T47D (cell line): ENCODE results near the gene GAN.

ENCODE experiments used
- DNase-seq, 2 experiments: peaks; one replicate each; pipeline versions ENCODE4 v3.0.0 to v3.0.0-alpha.2; 2011 to 2012; ENCODE audit warnings: low read depth in 1 of 2, low spot score in 1 of 2
- JUND ChIP-seq: IDR thresholded peaks from 2 replicates; pipeline ENCODE4 v1.6.1; 2012; ENCODE audit warnings: low read depth
- in situ Hi-C: cut with HindIII; loops from 2 replicates; pipeline ENCODE4 v1.10.0; 2016; ENCODE audit warnings: low sequenced_read_pairs, low pct_unique_long_range_greater_than_20kb

The GAN gene

GRCh38 chr16:81280393-81280792, 34.4 kb upstream of the GAN start:
- in situ Hi-C loops: no loop called here
- TF ChIP-seq JUND: no peak
- no peak for DNase-seq

GRCh38 chr16:81283044-81283443, 31.7 kb upstream of the GAN start:
- no peak for DNase-seq
- in situ Hi-C loops: no loop called here
- TF ChIP-seq JUND: no peak

- in situ Hi-C loops: no loop called here
- DNase-seq: no peak
- TF ChIP-seq JUND: no peak
Measured at GRCh38 chr16:81284995-81285600, 29.7 kb upstream of the GAN start.

- in situ Hi-C loops: no loop called here
- no peak for DNase-seq
- no peak for TF ChIP-seq JUND
Measured at GRCh38 chr16:81286190-81286589, 28.6 kb upstream of the GAN start.

DNA sequence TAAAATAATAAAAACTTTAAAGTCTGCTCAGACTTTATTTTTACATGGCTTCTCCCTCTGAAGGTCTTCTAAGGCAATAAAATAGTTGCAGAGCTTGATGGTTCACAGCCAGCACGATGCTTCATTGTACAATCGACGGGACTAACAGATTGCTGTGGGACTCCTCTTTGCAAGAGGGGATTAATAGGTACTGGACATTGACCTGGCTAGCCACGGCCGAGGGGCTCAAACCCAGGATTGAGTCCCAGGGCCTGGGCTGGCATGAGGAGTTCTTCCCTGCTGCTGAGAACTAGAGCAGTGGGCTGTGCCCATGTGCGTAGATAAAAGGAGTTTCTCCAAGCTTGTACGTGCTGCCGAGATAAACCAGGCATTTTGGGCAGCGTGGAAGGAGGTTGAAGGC, 23.6 kb upstream of the GAN start:
- in situ Hi-C loops: no loop called here
- DNase-seq: no peak
- no peak for TF ChIP-seq JUND

GRCh38 chr16:81292936-81293335, 21.8 kb upstream of the GAN start:
- no peak for TF ChIP-seq JUND
- no peak for DNase-seq
- in situ Hi-C loops: no loop called here

DNA sequence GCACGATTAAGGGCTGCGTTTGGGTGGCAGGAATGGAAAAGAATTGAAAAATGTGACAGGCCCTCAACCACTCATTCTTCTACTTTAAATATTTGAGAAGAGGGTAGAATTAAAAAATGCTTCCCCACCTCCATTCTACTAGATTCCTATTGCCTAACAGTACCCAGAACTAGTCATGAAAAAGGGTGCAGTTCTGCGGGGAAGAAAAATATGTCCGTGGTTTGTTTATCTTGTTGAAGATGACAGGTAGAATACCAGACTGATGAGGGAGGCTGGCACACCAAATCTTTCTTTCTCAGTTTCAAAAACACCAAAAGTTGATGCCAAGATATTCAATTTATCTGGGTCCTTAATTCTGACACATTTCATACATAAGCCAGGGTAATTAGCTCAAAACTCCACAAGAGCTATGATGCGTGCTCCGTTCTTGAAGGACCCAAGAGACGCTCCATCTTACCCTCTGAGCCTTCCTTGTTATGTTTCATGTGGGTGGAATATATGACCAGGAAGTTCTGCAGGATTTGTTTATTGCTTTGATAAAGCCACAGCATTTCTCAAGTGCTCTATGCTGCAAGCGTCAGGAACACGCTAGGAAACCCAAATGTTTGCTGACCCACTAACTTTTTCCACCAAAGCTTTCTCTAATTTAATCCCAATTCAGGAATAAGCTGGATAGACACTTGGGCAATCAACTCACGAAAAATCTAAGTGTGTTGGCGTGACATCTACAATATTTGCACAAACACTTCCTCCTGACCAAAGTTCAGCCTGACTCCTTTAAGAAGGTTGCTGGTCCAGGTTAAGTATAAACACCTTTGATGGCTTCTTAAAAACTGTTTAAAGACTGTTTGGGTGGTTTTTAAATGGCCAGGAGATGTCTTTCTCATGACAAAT, 20.6 kb upstream of the GAN start:
- no peak for TF ChIP-seq JUND
- DNase-seq: no peak
- in situ Hi-C loops: no loop called here

- TF ChIP-seq JUND: no peak
- no peak for DNase-seq
- in situ Hi-C loops: no loop called here
Measured at GRCh38 chr16:81296631-81297030, 18.1 kb upstream of the GAN start.

- DNase-seq: no peak
- in situ Hi-C loops: no loop called here
- no peak for TF ChIP-seq JUND
Measured at GRCh38 chr16:81307770-81308169, 7.0 kb upstream of the GAN start.

GRCh38 chr16:81310045-81310644, 4.6 kb upstream of the GAN start:
- in situ Hi-C loops: no loop called here
- no peak for TF ChIP-seq JUND
- DNase-seq: no peak

- in situ Hi-C loops: no loop called here
- DNase-seq: no peak
- TF ChIP-seq JUND: no peak
Measured at GRCh38 chr16:81311762-81312161, 3.0 kb upstream of the GAN start.

DNA sequence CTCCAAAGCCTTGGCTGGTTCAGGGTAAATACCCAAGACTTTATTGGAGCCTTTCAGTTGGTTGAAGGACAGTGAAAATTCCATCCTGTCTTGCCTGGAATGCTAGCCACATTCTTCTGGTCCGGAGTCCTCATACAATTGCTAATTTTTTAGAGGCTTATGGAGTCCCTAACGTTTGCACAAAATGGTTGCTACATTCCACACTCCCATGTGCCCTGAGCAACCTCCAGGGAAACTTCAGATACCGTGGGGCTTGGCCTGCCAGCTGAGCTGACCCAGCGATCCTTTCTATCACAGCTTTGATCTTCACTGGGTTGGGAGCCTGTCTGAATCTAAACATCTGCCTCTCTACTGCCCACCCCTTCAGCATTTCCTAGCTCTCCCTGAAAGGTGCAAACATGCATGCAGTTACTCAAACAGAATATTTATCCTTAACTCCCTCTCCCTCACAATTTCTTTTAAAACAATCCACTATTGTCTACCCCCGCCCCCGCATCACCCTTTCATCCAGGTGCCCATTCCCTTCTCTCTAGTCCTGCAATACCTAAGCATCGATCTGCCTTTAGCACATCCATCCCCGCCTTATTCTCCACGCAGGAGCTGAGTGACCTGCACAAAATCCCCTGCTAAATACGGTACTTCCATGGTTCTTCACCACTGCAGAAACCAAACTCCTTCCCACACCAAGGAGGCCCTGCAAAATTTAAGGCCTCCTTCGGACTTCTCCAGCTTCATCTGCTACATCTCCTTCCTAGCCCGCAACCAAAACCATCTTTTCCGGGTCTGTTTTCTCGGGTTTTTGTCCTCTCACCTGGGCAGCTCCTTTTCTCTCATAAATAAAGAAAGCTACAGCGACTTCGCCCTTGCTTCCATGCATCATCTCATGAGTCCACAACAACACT, 810 bp upstream of the GAN start:
- no peak for DNase-seq
- TF ChIP-seq JUND: no peak
- in situ Hi-C loops: no loop called here
